Endothelial cell (in vitro differentiated cells): ENCODE measurements around the gene LTA4H. TPM values are rescaled to one million over a fixed set of nuclear protein-coding genes. Genes with fewer than 3 reads are reported as not detected.

Experiments used
- DNase-seq: peaks from one replicate; pipeline ENCODE4 v3.0.0; 2021; ENCODE audit warnings: low spot score
- H3K27ac Mint-ChIP-seq: one replicate; pipeline ENCODE4 v1.8.0; 2021; ENCODE audit warnings: mixed read lengths, inconsistent platforms; ENCODE audit not compliant: unreplicated experiment
- H3K27me3 Mint-ChIP-seq: one replicate; pipeline ENCODE4 v1.8.0; 2021; ENCODE audit warnings: mild to moderate bottlenecking, moderate library complexity, mixed read lengths, inconsistent platforms; ENCODE audit not compliant: unreplicated experiment
- H3K36me3 Mint-ChIP-seq: one replicate; pipeline ENCODE4 v1.8.0; 2021; ENCODE audit warnings: mild to moderate bottlenecking, low read depth, mixed read lengths, inconsistent platforms; ENCODE audit not compliant: unreplicated experiment
- H3K4me1 Mint-ChIP-seq: one replicate; pipeline ENCODE4 v1.8.0; 2021; ENCODE audit warnings: mild to moderate bottlenecking, mixed read lengths, inconsistent platforms; ENCODE audit not compliant: unreplicated experiment
- H3K4me3 Mint-ChIP-seq: one replicate; pipeline ENCODE4 v1.8.0; 2021; ENCODE audit warnings: mild to moderate bottlenecking, mixed read lengths, inconsistent platforms; ENCODE audit not compliant: unreplicated experiment
- H3K9me3 Mint-ChIP-seq: one replicate; pipeline ENCODE4 v1.8.0; 2021; ENCODE audit warnings: mixed read lengths, inconsistent platforms; ENCODE audit not compliant: unreplicated experiment
- CTCF ChIP-seq: fragments of 200-600 bp; sonication (generic); IDR thresholded peaks from one replicate; pipeline ENCODE4 v1.5.0; 2021; ENCODE audit warnings: antibody characterized with exemption; ENCODE audit not compliant: unreplicated experiment
- total RNA-seq: library from RNA; stranded (reverse); fragmentation: NEBNext Ultra II Directional; extraction: Animal tissue kit (Norgen Biotek cat#: 25700); gene quantifications from one replicate; pipeline ENCODE4 v1.2.1, GENCODE V29; 2021; ENCODE audit not compliant: unreplicated experiment

The LTA4H gene
- total RNA-seq, 1 donor from 2014 or later, result 86.5 TPM

GRCh38 chr12:96053476-96054243 lies 18.3 kb upstream of the LTA4H start:
- no peaks in the 10 kb centered on the region for H3K36me3 Mint-ChIP-seq
- no peak for TF ChIP-seq CTCF
- H3K27ac Mint-ChIP-seq, result no peak overlapping the region
- H3K27me3 Mint-ChIP-seq, result no peaks in the 10 kb centered on the region
- no peak overlapping the region for H3K4me3 Mint-ChIP-seq
- peaks cover under 1% of the 10 kb centered on the region for H3K4me1 Mint-ChIP-seq
- no peak for DNase-seq
- peaks cover 8% of the 10 kb centered on the region for H3K9me3 Mint-ChIP-seq

- peaks cover 6% of the 10 kb centered on the region for H3K4me1 Mint-ChIP-seq
- TF ChIP-seq CTCF, result no peak
- peaks cover 8% of the 10 kb centered on the region for H3K9me3 Mint-ChIP-seq
- H3K27me3 Mint-ChIP-seq, result peaks cover 2% of the 10 kb centered on the region
- no peak overlapping the region for H3K4me3 Mint-ChIP-seq
- no peaks in the 10 kb centered on the region for H3K36me3 Mint-ChIP-seq
- DNase-seq, result no peak
- H3K27ac Mint-ChIP-seq, result no peak overlapping the region
Measured at GRCh38 chr12:96051756-96052485, 16.5 kb upstream of the LTA4H start.

GRCh38 chr12:96050139-96050538 lies 14.8 kb upstream of the LTA4H start:
- TF ChIP-seq CTCF, result no peak
- H3K27ac Mint-ChIP-seq, result no peak overlapping the region
- no peak overlapping the region for H3K4me3 Mint-ChIP-seq
- peaks cover 6% of the 10 kb centered on the region for H3K4me1 Mint-ChIP-seq
- peaks cover 3% of the 10 kb centered on the region for H3K27me3 Mint-ChIP-seq
- H3K9me3 Mint-ChIP-seq, result peaks cover 8% of the 10 kb centered on the region
- DNase-seq, result no peak
- no peaks in the 10 kb centered on the region for H3K36me3 Mint-ChIP-seq

GRCh38 chr12:96049101-96049500 lies 13.7 kb upstream of the LTA4H start:
- Mint-ChIP-seq H3K36me3 (no peaks in the 10 kb centered on the region), H3K4me3 (no peak overlapping the region), H3K4me1 (peaks cover 6% of the 10 kb centered on the region), H3K27ac (no peak overlapping the region), H3K27me3 (peaks cover 4% of the 10 kb centered on the region), H3K9me3 (peaks cover 7% of the 10 kb centered on the region)
- no peak for DNase-seq
- TF ChIP-seq CTCF, result no peak
